GM23338 (cell line): ENCODE results near the gene ITGAL. TPM values are rescaled to one million over a fixed set of nuclear protein-coding genes. Genes with fewer than 3 reads are reported as not detected.

Experiments
- ATAC-seq: fragments of 200-7000 bp; cut with Tn5 transposase; 3 replicates; pipeline ENCODE4 v1.9.1; 2020
- DNase-seq: peaks from one replicate; pipeline ENCODE4 v3.0.0-alpha.2; 2015; ENCODE audit warnings: low spot score
- H2AFZ ChIP-seq: fragments of 200-600 bp; sonication (generic); 2 replicates; pipeline ENCODE4 v1.8.0; 2016; ENCODE audit warnings: antibody characterized with exemption, mild to moderate bottlenecking, moderate library complexity
- H3F3A ChIP-seq: fragments of 200-600 bp; sonication (generic); replicated peaks from 2 replicates; pipeline ENCODE4 v1.8.0; 2017; ENCODE audit warnings: antibody characterized with exemption, mixed run types, low read depth
- H3K27ac ChIP-seq: fragments of 200-600 bp; sonication (generic); 2 replicates; pipeline ENCODE4 v1.6.1; 2016; ENCODE audit warnings: low read depth
- H3K27me3 ChIP-seq: fragments of 200-600 bp; sonication (generic); 2 replicates; pipeline ENCODE4 v1.8.0; 2016; ENCODE audit warnings: mild to moderate bottlenecking, mixed run types, moderate library complexity; ENCODE audit not compliant: insufficient read depth
- H3K36me3 ChIP-seq: fragments of 200-600 bp; sonication (generic); 2 replicates; pipeline ENCODE4 v1.8.0; 2016; ENCODE audit warnings: mild to moderate bottlenecking; ENCODE audit not compliant: insufficient read depth
- H3K4me1 ChIP-seq: fragments of 200-600 bp; sonication (generic); 2 replicates; pipeline ENCODE4 v1.8.0; 2016; ENCODE audit warnings: mild to moderate bottlenecking, moderate library complexity; ENCODE audit not compliant: insufficient read depth
- H3K4me2 ChIP-seq: fragments of 200-600 bp; sonication (generic); 2 replicates; pipeline ENCODE4 v1.7.1; 2017; ENCODE audit warnings: mixed run types
- H3K4me3 ChIP-seq: fragments of 200-600 bp; sonication (generic); 2 replicates; pipeline ENCODE4 v1.6.1; 2016; ENCODE audit warnings: mixed run types
- H3K79me2 ChIP-seq: fragments of 200-600 bp; sonication (generic); replicated peaks from 2 replicates; pipeline ENCODE4 v1.8.0; 2017; ENCODE audit warnings: mild to moderate bottlenecking; ENCODE audit not compliant: insufficient read depth
- H3K9me2 ChIP-seq: fragments of 200-600 bp; sonication (generic); 2 replicates; pipeline ENCODE4 v1.8.0; 2017; ENCODE audit not compliant: insufficient read depth
- H4K20me1 ChIP-seq: fragments of 200-600 bp; sonication (generic); replicated peaks from 2 replicates; pipeline ENCODE4 v1.8.0; 2017; ENCODE audit warnings: mild to moderate bottlenecking; ENCODE audit not compliant: insufficient read depth
- H3K27ac Mint-ChIP-seq: 2 replicates; pipeline ENCODE4 v1.8.0; 2020; ENCODE audit warnings: inconsistent platforms, mild to moderate bottlenecking, moderate library complexity, mixed read lengths
- H3K27me3 Mint-ChIP-seq: 3 replicates; pipeline ENCODE4 v1.8.0; 2022; ENCODE audit warnings: low read depth, mild to moderate bottlenecking, moderate library complexity, mixed read lengths, inconsistent platforms; ENCODE audit not compliant: insufficient read depth, poor library complexity
- H3K36me3 Mint-ChIP-seq: 3 replicates; pipeline ENCODE4 v1.8.0; 2021; ENCODE audit warnings: low read depth, mild to moderate bottlenecking, inconsistent platforms, moderate library complexity, mixed read lengths
- H3K4me1 Mint-ChIP-seq: 3 replicates; pipeline ENCODE4 v1.8.0; 2020; ENCODE audit warnings: mild to moderate bottlenecking, inconsistent platforms, mixed read lengths
- H3K4me3 Mint-ChIP-seq: 3 replicates; pipeline ENCODE4 v1.8.0; 2021; ENCODE audit warnings: moderate library complexity, mild to moderate bottlenecking, inconsistent platforms, mixed read lengths
- H3K9me3 Mint-ChIP-seq: 3 replicates; pipeline ENCODE4 v1.8.0; 2020; ENCODE audit warnings: moderate library complexity, mild to moderate bottlenecking, inconsistent platforms, mixed read lengths
- CREB1 ChIP-seq: fragments of 250-450 bp; sonication (Bioruptor Pico); IDR thresholded peaks from 2 replicates; pipeline ENCODE4 v1.5.0; 2020; ENCODE audit warnings: low read depth, mild to moderate bottlenecking, moderate library complexity
- CTCF ChIP-seq, 2 experiments: fragments of 200-600 bp in 1 of 2; sonication (generic) in 1 of 2; conservative IDR thresholded peaks; 2 replicates each; pipeline versions ENCODE4 v1.5.1 to v1.6.1; 2016 to 2017; ENCODE audit warnings: antibody characterized with exemption in 2 of 2, low read depth in 2 of 2, mild to moderate bottlenecking in 2 of 2, moderate library complexity in 1 of 2
- ETS1 ChIP-seq: IDR thresholded peaks from 2 replicates; pipeline ENCODE4 v1.6.1; 2016; ENCODE audit warnings: antibody characterized with exemption
- EZH2 ChIP-seq: fragments of 200-600 bp; sonication (generic); IDR thresholded peaks from one replicate; pipeline ENCODE4 v1.8.0; 2017; ENCODE audit warnings: antibody characterized with exemption, mild to moderate bottlenecking, low read depth; ENCODE audit not compliant: unreplicated experiment
- EZH2phosphoT487 ChIP-seq: fragments of 200-600 bp; sonication (generic); IDR thresholded peaks from one replicate; pipeline ENCODE4 v1.8.1; 2018; ENCODE audit warnings: antibody characterized with exemption; ENCODE audit not compliant: unreplicated experiment
- JUNB ChIP-seq: IDR thresholded peaks from one replicate; pipeline ENCODE4 v1.6.1; 2016; ENCODE audit warnings: antibody characterized with exemption; ENCODE audit not compliant: unreplicated experiment
- NANOG ChIP-seq: IDR thresholded peaks from 2 replicates; pipeline ENCODE4 v1.6.1; 2016; ENCODE audit warnings: antibody characterized with exemption, borderline replicate concordance
- POLR2AphosphoS5 ChIP-seq: IDR thresholded peaks from 2 replicates; pipeline ENCODE4 v1.6.1; 2016; ENCODE audit warnings: antibody characterized with exemption, low read depth
- STAT1 ChIP-seq: IDR thresholded peaks from one replicate; pipeline ENCODE4 v1.6.1; 2016; ENCODE audit warnings: antibody characterized with exemption; ENCODE audit not compliant: unreplicated experiment
- ZNF114 ChIP-seq: fragments of 250-450 bp; sonication (Bioruptor Pico); IDR thresholded peaks from 2 replicates; pipeline ENCODE4 v1.5.0; 2020; ENCODE audit warnings: mild to moderate bottlenecking, moderate library complexity
- ZNF331 ChIP-seq: fragments of 250-450 bp; sonication (Bioruptor Pico); IDR thresholded peaks from 2 replicates; pipeline ENCODE4 v1.5.0; 2020; ENCODE audit warnings: low read depth, mild to moderate bottlenecking, moderate library complexity
- ZNF462 ChIP-seq: fragments of 250-450 bp; sonication (Bioruptor Pico); IDR thresholded peaks from 2 replicates; pipeline ENCODE4 v1.5.0; 2020; ENCODE audit warnings: mild to moderate bottlenecking, moderate library complexity
- polyA plus RNA-seq: library from polyadenylated mRNA; unstranded; fragments of >200 nt; fragmentation: Nextera tagmentation; extraction: Ambion mirVana; gene quantifications from 2 replicates; pipeline ENCODE4 v1.2.1, GENCODE V29; 2016
- total RNA-seq: library from RNA; depleted of rRNA; stranded (reverse); fragments of >200 nt; shearing (Covaris generic); gene quantifications from 2 replicates; pipeline ENCODE4 v1.2.3, GENCODE V29; 2014
- TF ChIP-seq, protein P1 (sequence below): IDR thresholded peaks from one replicate; pipeline ENCODE4 v1.6.1; 2018; ENCODE audit warnings: antibody characterized with exemption; ENCODE audit not compliant: unreplicated experiment

ITGAL gene
- total and polyA plus RNA-seq, 2 experiments from 2014 or later = 0.05 to 0.07 TPM

DNA sequence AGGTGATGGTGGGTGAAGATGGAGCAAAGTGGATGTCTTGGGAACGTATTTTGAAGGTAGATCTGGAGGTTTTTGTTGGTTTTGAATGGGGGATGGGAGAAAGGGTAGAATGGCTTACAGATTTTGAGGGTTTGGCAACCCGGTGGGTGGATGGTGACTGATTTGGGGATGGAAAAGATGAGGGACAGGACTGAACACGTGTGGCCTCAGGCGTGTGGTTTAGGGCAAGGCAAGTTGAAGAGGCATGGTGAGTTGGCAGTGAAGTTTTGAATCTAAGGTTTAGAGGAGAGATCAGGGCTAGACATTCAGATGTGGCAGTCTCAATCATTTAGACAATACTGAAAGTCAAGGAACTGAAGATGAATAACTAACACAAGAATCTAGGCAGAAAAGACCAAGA, 37.7 kb upstream of the ITGAL start:
- Histone ChIP-seq H4K20me1 (no peaks in the 10 kb centered on the region; the same call in 1 of the 2 replicates), H3F3A (peaks cover 6% of the 10 kb centered on the region; the same call in 1 of the 2 replicates), H3K4me2 (no peak overlapping the region), H2AFZ (no peak overlapping the region), H3K9me2 (no peaks in the 10 kb centered on the region), H3K79me2 (no peaks in the 10 kb centered on the region), H3K4me1 (peaks cover 5% of the 10 kb centered on the region; the same call in 1 of the 2 replicates), H3K27me3 (0 out of 2 replicates have a peak, but pooled peaks cover 3% of the 10 kb centered on the region), H3K36me3 (no peaks in the 10 kb centered on the region), H3K4me3 (no peak overlapping the region), H3K27ac (no peak overlapping the region)
- Mint-ChIP-seq H3K9me3 (no peaks in the 10 kb centered on the region; the same call in 2 of the 3 replicates), H3K27me3 (peaks cover 11% of the 10 kb centered on the region), H3K4me3 (no peak overlapping the region), H3K4me1 (peaks cover 4% of the 10 kb centered on the region; the same call in 2 of the 3 replicates), H3K36me3 (no peaks in the 10 kb centered on the region), H3K27ac (no peak overlapping the region)
- TF ChIP-seq EZH2 (no peak), POLR2AphosphoS5 (no peak), ZNF114 (CRISPR knock-in tag) (no peak), CREB1 (no peak), JUNB (no peak), ZNF462 (CRISPR knock-in tag) (no peak), STAT1 (no peak), CTCF (conservative IDR thresholded peaks at IDR 0.05; ENCODE audit: low read depth in 2 of 2) (no peak), EZH2phosphoT487 (no peak), ETS1 (no peak), ZNF331 (CRISPR knock-in tag) (no peak), NANOG (no peak)
- TF ChIP-seq, protein P1, sequence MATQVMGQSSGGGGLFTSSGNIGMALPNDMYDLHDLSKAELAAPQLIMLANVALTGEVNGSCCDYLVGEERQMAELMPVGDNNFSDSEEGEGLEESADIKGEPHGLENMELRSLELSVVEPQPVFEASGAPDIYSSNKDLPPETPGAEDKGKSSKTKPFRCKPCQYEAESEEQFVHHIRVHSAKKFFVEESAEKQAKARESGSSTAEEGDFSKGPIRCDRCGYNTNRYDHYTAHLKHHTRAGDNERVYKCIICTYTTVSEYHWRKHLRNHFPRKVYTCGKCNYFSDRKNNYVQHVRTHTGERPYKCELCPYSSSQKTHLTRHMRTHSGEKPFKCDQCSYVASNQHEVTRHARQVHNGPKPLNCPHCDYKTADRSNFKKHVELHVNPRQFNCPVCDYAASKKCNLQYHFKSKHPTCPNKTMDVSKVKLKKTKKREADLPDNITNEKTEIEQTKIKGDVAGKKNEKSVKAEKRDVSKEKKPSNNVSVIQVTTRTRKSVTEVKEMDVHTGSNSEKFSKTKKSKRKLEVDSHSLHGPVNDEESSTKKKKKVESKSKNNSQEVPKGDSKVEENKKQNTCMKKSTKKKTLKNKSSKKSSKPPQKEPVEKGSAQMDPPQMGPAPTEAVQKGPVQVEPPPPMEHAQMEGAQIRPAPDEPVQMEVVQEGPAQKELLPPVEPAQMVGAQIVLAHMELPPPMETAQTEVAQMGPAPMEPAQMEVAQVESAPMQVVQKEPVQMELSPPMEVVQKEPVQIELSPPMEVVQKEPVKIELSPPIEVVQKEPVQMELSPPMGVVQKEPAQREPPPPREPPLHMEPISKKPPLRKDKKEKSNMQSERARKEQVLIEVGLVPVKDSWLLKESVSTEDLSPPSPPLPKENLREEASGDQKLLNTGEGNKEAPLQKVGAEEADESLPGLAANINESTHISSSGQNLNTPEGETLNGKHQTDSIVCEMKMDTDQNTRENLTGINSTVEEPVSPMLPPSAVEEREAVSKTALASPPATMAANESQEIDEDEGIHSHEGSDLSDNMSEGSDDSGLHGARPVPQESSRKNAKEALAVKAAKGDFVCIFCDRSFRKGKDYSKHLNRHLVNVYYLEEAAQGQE = no peak
- ATAC-seq (no peak), DNase-seq (no peak)
